SW 1271 (cell line): ENCODE results near the gene SLC35D1.

Experiments
- DNase-seq, 2 experiments: peaks; one replicate each; lab custom pipeline; 2025; lab: John Stamatoyannopoulos, UW

Gene SLC35D1

DNA sequence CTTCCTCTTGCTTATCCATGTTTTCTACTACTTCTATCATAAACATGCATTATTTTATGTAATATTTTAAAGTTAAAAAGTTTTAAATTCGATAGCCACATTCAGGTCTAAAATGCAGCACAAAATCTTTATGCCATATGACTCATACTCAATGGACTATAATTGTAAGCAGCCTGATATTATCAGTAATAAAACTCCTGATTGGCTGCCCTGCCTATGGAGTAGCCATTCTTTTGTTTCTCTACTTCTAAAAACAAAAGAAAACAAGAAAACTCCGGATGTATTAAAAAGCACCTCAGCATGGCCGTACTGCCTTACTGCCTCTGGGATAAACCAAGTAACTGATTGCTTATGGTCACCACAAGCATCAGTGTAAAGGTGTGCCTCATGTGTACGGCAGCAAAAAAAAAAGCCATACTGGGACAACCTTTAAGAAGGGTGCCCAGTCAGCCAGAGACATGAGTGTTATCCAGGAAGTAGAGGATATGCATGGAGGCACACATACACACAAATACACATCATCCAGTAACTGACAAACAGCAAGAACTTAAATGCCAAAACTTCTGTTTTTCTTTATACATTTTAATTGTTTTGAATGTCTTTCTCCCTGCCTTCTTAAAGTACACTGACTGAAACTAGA lies 9.2 kb downstream of the SLC35D1 start:
- DNase-seq, result no peak

DNA sequence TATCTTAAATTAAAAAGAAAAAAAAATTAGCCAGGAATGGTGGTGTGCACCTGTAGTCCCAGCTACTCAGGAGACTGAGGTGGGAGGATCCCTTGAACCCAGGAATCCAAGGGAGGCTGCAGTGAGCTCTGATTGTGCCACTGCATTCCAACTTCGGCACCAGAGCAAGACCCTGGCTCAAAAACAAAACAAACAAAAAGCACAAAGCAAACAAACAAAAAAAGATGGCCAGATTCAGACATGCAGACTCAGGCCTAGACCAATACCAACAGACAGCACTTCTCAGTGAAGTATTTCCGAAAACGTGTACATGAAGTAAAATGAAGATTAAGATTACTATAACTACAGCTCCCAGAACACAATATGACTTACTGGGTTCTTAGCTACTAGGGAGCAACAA lies 10.6 kb downstream of the SLC35D1 start:
- DNase-seq, result no peak

DNA sequence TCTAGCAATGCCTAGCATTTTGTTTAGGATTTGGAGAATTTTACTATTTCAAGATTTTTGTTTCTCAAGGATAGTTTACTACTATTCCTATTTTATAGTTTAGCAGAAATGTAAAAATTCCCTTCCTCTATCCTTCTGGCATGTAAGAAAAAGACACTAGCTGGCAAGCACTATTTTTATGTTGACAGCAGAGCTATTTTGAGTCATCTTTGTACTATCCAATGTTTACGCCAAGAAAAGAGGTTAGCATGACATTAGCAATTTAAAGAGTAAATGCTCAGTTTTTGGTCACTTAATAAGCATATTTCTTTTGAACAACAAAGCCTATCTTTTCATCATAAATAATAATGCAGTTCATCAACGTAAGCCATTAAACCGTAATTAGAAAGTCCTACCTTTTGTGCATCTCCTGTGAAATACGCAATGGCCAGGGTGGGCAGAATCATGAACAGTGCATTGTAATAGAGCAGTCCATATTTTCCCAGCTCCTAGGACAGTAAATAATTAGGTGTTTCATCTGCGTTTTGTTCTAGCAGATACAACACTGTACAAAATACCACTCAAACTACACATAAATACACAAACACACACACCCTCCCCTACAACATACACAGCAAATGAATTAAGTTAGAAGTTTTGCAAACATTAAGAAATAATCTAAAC lies 12.0 kb downstream of the SLC35D1 start:
- DNase-seq, result no peak

DNA sequence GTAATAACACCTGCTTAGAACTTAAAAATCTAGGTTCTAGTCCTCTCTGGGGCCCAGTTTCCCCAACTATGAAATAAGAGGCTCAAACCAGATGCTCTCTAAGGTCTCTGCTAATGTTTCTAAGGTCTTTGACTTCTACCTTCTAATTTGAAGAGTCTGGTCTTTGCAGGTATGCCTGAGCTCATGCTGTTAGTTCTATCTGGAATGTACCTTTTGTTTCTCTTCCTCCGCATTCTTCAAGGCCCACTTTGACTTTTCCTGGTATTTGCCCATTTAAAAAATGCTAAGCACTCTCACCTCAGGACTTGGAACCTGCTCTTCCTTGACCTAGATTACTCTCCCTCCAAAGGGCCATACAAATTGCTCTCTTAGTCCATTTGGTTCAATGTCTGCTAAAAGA lies 13.5 kb downstream of the SLC35D1 start:
- DNase-seq, result no peak

DNA sequence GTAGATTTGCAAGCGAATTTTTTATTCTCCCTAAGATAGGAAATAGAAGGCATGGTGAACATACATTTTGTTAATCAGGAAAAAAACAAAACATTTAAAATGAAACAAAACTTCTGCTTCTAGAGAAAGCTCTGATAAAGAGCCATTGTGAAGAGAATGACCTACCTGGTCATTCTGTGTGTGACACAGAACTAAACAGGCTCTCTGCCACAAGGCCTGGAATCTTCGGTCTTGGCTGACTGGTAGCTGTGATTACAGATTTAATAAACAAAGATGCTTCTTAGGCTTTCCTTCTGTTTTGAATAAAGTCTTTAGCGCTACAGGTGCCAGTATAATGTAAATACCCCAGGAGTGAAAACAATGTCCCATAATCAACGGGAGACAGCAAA lies 22.1 kb downstream of the SLC35D1 start:
- no peak for DNase-seq

DNA sequence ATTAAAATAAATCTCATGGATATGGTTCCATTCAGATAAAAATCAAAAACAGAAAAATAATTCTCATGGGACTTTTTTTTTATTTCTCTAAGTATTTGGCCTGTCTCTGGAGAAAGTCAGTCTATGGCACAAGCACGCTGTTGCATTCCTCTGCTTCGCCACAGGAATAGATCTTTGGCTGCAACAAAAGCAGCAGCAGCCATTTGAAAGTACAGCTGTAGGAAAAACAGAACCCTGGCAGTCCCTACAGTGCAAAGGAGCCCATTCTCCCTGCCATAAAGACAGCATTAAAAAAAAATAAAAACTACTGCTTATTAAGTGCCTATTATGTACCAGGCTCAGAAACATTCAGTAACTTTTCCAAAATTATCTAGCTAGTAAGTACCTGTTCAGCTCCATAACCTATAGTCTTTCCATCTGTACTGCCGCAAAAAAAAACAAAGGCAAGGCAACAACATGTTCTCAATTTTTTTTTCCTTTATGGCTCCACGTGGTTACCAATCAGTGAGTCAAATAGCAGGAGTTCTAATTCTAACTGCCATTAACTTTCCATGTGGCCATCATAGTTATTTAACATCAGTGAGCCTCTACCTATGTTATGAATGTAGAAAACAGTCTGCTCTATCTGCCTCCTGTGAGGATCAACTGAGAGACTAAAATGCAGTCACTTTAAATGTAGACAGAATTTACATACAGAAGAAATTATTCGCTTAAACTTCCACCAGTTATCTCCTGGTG lies 22.7 kb downstream of the SLC35D1 start:
- no peak for DNase-seq

DNA sequence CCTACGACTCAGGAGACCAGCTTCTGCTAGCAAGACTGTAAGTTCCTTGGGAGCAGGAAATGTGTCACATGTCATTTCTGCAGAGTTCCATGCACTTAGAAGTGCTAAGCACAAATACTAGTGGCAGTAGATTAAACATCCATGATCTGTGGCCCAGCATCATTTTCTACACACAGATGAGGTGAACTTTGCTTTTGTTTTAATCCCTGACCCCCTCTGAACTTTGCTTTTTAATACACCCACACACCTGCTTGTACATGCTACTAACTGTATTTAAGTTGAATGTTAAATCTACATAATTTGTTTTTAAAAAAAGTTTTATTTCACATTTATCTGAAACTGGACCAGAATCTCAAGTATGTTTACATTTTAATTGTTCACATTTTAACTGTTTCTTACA lies 24.5 kb downstream of the SLC35D1 start:
- no peak for DNase-seq

DNA sequence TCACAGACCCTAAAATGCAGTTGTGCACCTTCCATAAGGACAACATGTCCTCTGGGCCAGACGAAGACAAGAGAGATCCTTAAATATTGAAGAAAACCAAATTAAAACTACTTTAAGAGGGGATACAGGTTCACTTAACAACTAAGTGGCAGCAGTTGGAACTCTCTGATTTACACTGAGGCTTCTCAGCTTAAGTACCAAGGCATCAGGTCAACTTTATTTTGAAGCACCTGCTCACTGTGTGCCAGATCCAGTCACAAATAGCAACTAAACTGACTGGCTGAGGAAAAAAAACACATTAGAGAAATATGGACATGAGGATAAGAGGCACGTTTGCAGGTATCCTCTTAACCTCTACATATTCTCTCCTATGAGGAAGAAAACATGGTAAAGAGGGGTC lies 33.2 kb downstream of the SLC35D1 start:
- no peak for DNase-seq

DNA sequence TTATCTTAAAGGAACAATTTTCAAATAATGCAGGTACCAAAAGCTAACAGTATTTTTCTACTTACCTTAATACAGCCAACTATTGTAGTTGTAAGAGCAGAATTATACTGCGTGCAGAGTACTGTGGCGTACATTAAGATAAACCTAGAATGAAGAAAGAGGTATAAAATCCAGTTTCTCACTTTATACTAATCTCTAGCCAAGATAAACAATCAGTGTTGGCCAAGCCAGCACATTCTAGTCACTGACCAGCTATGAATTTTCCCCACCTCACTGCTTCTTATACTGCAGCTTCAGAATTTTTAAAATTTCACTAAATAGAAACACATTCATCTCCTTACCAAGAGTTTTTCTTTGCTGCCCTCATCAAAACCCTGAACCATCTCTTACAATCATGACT lies 33.6 kb downstream of the SLC35D1 start:
- no peak for DNase-seq

DNA sequence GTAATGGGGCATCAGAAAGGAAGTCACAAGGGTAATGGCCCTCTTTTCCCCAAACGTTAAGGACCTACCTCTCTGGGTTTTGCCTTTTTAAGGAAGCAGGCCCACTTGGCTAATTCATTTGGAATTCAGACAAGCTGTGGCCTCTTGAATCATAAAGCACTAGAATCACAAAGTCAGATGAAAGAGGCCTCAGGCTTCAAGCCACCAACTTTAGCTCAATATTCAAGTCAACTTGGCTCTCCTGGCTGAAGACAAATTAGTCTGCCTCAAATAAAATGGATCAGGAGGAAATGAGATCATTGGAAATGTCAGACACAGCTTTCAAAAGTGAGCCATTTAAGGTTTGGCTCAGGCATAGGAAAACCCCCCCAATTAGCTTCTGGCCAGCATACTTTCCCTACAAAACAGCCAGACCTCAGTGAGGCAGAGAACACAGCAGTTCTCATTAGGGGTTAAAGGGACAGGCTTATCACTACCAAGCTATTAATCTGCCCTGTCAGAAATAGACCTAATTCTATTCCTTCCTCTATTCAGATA lies 34.3 kb downstream of the SLC35D1 start:
- DNase-seq, result no peak

DNA sequence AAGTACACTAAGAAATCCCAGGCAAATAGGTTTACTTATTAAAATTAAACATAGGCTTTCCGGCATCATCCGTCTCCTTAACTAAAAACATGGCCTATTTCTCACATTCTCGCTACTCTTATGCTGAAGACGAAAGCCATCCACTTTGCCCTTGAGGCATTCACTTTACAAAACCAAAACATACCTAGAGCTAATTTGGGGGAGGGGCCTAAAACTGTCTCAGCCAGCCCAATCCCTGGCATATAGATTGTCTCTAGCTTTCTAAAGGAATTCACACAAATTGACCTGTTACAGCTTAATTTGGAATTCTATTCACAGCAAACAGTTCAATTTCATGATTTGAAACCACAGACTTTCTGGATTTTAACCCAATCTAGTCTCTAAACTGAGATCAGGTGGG lies 34.8 kb downstream of the SLC35D1 start:
- no peak for DNase-seq

DNA sequence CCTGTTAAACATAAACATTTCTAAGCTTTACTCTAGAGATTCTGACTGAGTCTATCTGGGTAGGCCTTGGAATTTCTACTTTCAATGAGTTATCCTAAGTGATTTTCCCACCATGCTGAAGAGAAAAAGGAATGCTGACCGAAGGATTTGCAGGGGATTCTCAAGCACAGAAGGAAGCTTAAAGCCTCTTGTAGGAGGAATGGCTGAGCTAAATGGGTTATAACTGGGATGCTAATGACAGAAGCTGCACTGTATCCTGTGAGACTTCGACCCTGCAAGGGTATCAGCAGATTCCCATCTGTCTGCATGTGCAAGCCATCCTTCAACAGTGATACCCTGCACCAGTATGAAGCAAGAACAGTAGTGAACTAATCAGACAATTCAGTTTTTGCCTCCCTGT lies 35.4 kb downstream of the SLC35D1 start:
- DNase-seq, result no peak

DNA sequence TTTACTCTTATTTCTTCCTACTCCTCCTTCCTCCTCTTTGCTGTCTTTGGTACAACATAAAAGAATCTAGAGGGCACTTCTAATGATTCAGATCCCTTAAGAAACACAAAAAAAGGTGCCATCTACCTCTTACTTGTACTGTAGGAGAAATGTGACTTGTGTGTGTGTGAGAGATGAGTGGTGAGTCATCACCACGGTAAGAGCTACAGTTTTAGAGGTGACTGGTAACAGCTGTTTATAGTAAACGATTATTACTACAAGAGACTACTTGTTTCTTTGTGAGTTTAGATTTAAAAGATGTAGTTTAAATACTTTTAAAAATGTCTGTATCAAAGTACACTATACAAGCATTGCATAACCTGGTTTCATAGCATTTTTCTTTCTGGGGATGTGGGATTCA lies 40.4 kb downstream of the SLC35D1 start:
- DNase-seq, result peak in 1 of 2 experiments; percentile 32

DNA sequence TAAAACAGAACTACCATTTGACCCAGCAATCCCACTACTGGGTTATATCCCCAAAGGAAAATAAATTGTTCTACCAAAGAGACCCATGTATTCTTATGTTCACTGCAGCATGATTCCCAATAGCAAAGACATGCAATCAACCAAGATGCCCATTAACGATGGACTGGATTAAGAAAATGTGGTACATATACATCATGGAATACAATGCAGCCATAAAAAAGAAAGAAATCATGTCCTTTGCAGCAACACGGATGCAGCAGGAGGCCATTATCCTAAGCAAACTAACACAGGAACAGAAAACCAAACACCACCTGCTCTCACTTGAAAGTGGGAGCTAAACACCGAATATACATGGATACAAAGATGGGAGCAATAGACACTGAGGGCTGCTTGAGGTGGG lies 44.2 kb downstream of the SLC35D1 start:
- no peak for DNase-seq

DNA sequence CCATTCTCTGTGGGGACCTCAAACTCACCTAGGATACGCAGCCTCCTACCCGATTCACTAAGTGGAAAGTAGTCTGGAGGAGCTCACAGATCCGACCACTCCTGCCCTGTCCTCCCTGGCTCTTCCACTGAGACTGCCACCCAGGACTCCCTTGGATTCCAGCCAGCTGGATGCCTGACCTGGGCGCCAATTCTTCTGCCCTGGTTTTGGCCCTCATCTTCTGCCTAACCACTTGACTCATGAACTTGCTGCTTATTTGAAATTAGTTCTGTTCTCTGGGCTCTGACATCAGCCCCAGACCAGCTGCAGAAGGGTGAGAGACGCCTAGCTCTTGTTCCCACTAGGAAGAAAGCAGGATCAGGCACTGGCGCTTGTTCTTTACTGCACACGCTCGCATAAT lies 48.9 kb downstream of the SLC35D1 start:
- no peak for DNase-seq

DNA sequence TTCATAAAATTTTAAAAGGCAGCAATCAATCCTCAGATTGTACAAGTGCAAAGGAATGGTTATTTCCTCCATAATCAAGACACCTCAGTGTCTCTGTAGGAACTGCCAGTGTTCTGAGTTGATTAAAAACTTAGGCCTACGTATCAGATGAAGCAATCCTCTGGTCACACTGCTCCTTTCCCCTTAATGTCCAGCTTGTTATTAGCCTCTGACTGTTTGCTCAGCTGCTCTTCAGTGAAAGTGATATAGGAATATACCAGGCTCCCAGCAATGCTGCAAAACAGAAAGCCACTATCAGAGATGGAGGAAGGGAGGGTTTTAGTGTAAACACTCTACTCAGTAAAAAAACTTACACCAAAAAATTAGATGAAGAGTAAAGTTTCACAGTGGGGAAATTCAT lies 49.8 kb downstream of the SLC35D1 start:
- no peak for DNase-seq

DNA sequence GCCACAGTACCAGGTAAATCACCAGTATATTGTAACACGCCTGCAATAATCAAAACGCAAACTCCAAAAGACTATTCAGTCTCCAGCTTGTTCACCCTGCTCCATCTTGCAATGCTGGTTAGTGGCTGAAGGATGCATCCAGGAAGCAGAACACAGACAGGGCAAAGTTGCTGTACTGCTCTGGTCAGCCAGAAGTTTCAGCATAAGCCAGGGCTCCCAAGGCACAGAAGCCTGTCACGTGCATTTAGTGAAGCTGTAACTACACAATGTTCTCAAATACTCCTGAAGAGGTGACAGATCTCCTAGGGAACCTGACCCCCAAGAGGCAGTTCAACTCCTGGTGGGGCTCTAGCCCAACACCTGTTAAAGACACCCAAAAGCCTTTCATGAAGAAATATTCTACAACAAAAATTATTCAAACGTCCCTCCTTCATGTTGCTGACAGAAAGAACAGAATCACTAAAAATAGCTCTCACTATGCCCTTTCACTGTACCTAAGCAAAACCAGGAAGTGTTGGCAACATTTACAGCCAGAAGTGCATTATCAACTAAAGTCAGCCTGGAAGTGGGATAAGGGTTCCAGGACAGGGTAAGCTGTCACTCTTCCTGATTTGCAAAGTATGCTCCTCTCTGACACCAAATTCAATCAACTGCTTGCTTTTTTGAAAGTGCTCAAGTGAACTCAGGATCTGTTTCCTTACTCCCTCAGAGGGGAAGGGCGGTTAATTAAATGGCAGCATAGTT lies 52.1 kb downstream of the SLC35D1 start:
- DNase-seq, result no peak

DNA sequence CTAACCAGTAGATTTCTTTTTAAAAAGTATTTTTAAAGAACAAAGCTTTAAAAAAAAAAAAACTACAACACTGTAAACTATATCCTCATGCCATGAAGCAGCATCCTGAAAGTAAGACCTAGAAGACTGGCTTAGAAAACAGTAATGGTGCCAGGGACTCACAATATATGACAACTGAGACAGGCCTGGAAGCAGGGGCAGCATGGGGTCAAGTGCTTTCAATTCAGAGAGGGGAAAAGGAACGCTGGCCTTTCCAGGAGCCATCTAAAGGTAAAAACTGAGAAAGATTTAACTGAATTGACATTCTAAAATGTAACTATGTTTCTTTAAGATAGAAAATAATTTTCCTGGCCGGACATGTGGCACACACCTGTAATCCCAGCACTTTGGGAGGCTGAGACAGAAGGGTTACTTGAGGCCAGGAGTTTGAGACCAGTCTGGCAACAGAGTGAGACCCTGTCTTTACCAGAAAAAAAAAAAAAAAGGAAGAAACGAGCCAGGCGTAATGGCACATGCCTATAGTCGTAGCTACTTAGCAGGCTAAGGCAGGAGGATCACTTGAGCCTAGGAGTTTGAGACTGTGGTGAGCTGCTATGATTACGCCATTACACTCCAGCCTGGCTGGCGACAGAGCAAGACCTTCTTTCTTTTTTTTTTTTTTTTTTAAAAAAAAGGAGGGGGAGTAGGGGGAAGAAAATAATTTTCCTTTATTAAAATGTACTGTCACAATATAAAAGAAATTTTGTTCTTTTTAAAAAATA lies 54.1 kb downstream of the SLC35D1 start:
- no peak for DNase-seq

DNA sequence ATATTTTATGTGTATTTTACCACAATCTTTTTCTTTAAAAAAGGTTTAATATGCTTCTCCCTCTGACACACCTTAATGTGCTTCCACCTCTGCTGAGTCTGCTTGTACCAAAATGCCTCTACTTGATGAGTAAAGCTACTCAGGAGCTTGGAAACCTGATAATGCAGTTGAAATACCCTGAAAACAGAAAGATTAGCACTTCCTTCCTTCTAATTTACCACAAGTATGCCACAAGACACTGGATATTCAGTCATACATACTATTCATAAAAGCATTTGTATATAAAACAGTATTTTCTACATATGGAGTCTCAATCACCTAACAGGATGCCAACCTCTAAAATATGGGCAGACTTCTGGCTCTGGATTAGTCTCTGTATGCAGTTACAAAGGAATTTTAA lies 55.0 kb downstream of the SLC35D1 start:
- no peak for DNase-seq

DNA sequence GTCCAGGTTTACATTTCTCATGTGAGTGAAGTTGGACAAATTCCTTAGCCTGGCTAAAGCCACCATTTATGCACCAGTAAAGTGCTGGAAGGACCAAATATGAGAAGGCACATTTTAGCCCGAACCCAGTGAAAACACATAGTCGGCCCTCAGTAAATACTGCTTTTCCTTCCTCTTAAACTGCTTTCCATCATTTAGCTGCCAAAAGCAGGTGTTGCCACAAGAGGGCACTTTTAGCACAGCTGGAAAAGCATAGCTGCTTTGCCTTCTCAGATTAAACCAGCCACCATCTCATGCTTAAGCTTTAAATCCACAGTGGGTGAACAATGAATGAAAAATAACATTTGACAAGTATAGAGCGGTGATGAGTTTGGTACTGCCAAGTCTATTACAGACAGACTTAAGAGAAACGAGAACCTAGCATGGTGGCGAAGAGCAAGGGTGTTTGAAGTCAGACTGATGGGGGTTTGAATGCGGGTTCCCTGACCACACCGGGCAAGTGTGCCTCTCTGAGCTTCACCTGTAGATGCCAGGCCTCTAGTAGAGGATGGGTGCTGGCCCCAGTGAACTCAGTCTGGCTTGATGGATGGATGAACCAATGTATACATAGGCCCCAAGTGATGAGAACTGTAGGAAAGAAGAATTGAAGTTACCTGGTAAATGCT lies 57.8 kb downstream of the SLC35D1 start:
- DNase-seq, result peak in 1 of 2 experiments; percentile 54

DNA sequence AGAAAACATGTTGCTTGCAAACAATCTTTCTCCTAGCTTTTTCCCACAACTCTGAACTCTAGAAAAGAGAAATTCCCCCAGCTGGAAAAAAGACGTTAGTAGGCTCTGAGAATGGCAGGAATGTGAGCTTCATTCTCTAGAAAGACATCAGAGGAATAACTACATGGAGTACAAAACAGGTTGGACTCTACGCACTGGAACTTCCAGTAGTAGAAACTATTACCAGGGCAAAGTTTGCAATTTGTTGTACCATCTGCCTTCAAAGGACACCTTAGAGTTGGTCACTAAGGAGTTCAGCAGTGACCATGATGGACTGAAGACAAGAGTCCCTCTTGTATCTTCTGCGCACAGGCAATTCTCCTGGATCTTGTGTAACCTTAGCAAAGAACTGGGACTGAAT lies 60.9 kb downstream of the SLC35D1 start:
- no peak for DNase-seq
